Mononuclear cell (primary cell): ENCODE data around the gene SLC1A2. TPM values are rescaled to one million over a fixed set of nuclear protein-coding genes. Genes with fewer than 3 reads are reported as not detected.

Experiments
- H3K27me3 ChIP-seq: 2 replicates; pipeline ENCODE4 v1.6.0; 2011; ENCODE audit warnings: low read length, control low read depth; ENCODE audit not compliant: insufficient read depth
- H3K4me1 ChIP-seq: 2 replicates; pipeline ENCODE4 v1.5.1; 2011; ENCODE audit warnings: mild to moderate bottlenecking, low read length, control low read depth; ENCODE audit not compliant: insufficient read depth
- H3K4me3 ChIP-seq: 2 replicates; pipeline ENCODE4 v1.5.1; 2011; ENCODE audit warnings: mild to moderate bottlenecking, low read length, moderate library complexity
- H3K9me3 ChIP-seq: 2 replicates; pipeline ENCODE4 v1.5.1; 2011; ENCODE audit warnings: low read depth, mild to moderate bottlenecking, control low read depth, low read length
- total RNA-seq: library from RNA; depleted of rRNA; stranded (reverse); fragments of >200 nt; gene quantifications from one replicate; pipeline ENCODE4 v1.2.3, GENCODE V29; 2012

The SLC1A2 gene
- total RNA-seq, 1 donor = 2.0 TPM

DNA sequence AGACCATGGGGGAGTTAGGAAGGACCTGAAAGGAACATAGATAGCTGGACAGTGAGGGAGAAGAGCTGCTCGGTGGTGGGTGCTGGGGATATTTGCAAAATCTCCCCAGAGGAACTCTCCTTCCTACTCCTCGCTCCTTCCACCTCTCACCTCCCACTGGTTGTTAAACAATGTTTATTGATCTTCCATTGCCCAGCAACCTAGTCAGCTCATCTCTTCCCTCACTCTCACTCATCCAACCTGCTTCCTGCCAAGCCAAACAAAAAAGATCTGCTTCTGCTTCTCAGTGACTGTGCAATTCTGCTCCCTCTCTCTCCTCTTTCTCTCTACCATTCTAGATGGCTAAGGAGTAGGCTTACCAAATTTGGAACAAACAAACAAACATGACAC lies 115.0 kb downstream of the SLC1A2 start:
- H3K4me1 ChIP-seq = peaks cover 59% of the 10 kb centered on the region

DNA sequence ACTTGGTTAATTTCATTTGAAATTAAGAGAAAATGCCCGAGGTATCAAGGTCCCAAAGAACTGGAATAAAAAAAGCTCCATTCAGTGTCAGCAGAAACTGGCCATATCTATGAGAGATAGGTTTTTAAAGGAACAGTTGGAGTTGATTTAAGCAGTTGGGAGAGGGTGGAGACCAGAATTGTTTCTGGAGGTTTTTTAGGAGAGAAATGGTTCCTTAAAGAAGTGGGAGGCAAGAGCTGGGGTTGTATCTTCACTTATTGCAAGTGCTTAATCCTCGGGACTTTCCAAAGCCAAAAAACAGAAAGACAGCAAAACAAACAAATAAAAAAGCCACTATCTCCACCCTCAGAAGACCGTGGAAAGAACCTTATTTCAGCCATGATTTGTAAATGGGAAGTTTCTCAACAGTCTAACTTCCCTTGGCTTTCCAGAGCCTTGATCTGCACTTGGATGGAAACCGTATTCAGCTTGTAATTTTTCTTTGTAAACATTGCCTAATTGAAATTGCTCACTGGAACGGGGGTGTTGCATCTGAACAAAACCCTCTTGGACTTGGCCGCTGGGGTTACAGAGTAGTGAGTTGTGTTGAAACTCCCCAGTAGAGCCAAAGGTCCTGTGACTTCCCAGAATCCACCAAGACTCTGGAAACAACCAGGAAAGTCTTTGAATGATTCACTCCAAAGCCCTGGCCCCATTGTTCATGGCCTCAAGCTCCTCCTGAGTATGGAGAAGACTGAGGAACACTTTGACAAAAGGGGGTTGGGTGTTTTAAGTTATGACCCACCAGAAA lies 115.6 kb downstream of the SLC1A2 start:
- Histone ChIP-seq H3K4me3 (no peak overlapping the region), H3K4me1 (peaks cover 53% of the 10 kb centered on the region), H3K9me3 (no peaks in the 10 kb centered on the region), H3K27me3 (no peaks in the 10 kb centered on the region)

More for the DNA sequence above, 115.0 kb downstream of the SLC1A2 start:
- Histone ChIP-seq H3K4me3 (no peak overlapping the region), H3K27me3 (no peaks in the 10 kb centered on the region), H3K9me3 (no peaks in the 10 kb centered on the region)

DNA sequence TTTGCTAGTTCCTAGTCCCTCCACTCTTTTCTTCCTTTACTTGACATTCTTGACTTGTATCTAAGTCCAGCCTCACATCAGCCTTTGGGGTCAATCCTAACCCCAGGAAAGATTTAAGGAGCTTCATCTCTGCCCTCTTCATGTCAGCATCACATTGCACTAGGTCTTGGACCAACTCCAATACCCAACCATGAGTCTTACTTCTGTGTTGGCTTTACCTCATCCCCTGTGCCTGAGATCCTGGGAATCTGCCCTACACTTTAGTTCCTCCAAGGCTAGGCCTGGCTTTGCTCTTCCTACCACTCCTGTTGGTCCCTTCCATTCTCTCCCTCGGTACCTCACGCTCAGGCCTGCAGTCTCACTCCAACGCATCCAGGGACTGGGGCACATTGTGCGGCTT lies 117.0 kb downstream of the SLC1A2 start:
- H3K4me3 ChIP-seq = no peak overlapping the region

DNA sequence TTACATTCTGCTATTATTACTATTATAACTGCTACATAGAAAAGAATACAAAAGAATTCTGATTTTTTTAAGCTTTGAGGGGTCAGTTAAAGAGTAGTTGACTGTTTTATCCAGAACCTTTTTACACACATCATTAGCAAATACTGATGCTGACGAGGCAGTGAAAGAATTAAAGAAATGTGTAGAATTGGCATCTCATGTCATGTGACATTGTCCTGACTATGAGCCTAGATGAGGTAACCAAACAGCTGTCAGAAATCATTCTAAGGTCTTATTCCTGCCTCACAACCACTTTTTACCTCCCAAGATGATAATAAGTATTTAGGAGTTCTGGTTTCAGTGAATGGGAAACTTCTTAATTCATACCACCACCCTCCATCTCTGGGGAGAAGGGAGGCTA lies 121.0 kb downstream of the SLC1A2 start:
- Histone ChIP-seq H3K4me3 (no peak overlapping the region), H3K4me1 (peaks cover 11% of the 10 kb centered on the region), H3K9me3 (no peaks in the 10 kb centered on the region), H3K27me3 (no peaks in the 10 kb centered on the region)

More for the DNA sequence above, 117.0 kb downstream of the SLC1A2 start:
- H3K27me3 ChIP-seq = no peaks in the 10 kb centered on the region
- peaks cover 39% of the 10 kb centered on the region for H3K4me1 ChIP-seq
- no peaks in the 10 kb centered on the region for H3K9me3 ChIP-seq

DNA sequence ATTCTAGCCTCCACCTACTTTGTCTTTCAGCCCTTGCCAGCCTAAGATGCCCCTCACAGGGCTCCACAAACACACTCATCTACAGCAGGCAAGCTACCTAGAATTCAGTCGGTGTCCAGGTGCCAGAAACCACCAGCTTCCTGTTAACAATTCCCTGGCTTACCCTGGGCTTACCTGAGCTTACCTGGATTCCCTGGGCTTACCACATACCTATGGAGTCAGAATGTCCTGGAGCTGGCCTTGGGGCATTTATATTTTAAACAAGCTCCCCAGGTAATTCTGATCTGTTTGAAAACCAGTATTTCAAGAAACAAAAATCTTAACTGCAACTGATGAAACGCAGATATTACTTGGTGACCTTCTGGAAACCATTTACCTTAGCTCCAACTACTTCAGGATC lies 123.6 kb downstream of the SLC1A2 start:
- H3K9me3 ChIP-seq = no peaks in the 10 kb centered on the region
- no peak overlapping the region for H3K4me3 ChIP-seq
- H3K4me1 ChIP-seq = no peaks in the 10 kb centered on the region
- no peaks in the 10 kb centered on the region for H3K27me3 ChIP-seq

DNA sequence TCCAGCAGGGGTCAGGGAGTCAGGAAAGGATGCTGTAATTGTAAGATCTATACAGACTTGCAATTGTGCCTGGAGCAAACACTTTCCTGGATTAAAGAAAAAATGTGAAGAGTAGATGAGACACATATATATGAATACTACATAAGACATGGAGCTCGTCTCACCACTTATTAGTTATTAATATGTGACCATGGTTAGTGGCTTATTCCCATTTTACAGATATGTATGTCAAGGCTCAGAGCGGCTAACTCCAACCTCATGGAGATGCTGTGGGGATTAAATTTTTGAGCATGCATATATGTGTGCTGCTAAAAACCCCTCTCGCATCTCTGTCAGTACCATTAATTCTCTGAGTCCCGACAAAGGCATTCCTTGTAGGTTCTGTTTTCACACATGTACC lies 125.7 kb downstream of the SLC1A2 start:
- Histone ChIP-seq H3K9me3 (no peaks in the 10 kb centered on the region), H3K4me1 (peaks cover 4% of the 10 kb centered on the region), H3K4me3 (no peak overlapping the region), H3K27me3 (no peaks in the 10 kb centered on the region)

DNA sequence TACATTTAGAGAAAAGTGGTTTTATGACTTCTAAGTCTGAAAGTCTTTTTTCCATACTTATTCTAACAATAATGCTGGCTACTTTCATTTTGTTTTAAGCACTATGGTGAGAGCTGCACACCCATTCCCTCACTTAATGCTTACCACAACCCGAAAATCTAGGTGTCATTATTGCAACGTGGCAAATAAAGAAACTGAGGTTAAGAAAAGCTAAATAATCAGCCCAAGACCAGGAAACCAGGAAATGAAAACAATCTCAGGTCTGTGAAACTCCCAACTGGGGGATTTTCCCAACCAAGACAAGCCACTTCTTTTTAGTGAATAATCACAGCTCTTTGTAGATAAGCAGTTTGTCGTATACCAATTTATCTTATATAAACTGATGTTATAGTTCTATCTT lies 126.3 kb downstream of the SLC1A2 start:
- Histone ChIP-seq H3K9me3 (no peaks in the 10 kb centered on the region), H3K27me3 (no peaks in the 10 kb centered on the region), H3K4me3 (no peak overlapping the region), H3K4me1 (peaks cover 4% of the 10 kb centered on the region)

DNA sequence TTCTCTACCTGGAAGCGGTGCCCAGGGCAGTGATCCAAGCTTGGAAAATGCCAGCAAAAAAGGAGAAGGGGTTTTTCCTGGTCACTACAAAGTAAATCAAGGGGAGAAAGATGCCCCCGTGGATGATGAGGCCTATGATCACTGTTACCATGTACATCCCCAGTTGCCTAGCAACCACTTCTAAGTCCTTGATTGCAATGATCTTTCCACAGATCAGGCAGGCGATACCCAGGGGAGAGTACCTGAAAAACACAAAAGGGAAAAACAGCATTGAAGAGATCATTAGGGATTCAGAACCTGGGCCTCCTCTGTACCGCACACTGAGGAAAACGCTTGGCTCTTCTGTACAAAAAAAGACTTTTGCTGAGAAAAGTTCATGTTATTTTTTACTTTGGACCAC lies 127.1 kb downstream of the SLC1A2 start:
- Histone ChIP-seq H3K27me3 (no peaks in the 10 kb centered on the region), H3K9me3 (no peaks in the 10 kb centered on the region), H3K4me1 (peaks cover 4% of the 10 kb centered on the region), H3K4me3 (no peak overlapping the region)

DNA sequence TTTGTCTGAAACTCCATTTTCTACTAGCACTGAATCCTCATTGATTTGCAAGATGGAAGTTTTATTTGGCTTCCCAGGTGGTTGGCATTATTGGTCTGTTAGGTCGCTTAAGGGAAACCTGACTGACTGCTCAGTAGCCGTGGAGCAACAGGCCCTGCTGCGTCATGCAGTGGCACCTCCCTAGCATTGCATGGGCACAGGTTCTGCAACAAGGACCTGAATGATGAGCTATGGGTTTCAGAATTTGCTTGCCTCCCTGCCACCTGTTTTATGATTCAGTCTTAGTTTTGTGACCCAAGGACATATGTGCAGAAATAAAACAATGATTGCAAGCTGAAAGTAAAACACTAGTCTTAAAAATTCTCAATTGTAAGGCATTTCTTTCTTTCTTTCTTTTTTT lies 128.5 kb downstream of the SLC1A2 start:
- H3K9me3 ChIP-seq = no peaks in the 10 kb centered on the region
- no peaks in the 10 kb centered on the region for H3K27me3 ChIP-seq
- H3K4me3 ChIP-seq = no peak overlapping the region
- H3K4me1 ChIP-seq = peaks cover 4% of the 10 kb centered on the region

DNA sequence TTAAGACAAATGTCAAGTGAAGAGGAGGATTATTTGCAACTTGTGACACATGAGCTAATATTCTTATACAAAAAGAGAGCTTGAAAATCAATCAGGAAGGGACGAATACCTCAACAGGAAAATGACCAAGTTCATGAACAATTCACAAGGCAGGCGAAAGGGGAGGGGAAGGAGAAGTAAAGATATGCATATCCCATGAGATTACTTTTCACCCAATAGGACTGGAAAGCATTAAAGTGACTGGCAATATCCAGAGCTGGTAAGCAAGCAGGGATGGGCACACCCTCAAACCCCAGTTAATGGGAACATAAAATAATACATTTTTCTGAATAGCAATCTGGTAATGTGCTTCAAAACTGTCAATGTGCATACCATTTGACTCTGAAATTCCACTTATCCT lies 129.5 kb downstream of the SLC1A2 start:
- no peaks in the 10 kb centered on the region for H3K27me3 ChIP-seq
- no peaks in the 10 kb centered on the region for H3K9me3 ChIP-seq
- peaks cover 4% of the 10 kb centered on the region for H3K4me1 ChIP-seq
- H3K4me3 ChIP-seq = no peak overlapping the region

DNA sequence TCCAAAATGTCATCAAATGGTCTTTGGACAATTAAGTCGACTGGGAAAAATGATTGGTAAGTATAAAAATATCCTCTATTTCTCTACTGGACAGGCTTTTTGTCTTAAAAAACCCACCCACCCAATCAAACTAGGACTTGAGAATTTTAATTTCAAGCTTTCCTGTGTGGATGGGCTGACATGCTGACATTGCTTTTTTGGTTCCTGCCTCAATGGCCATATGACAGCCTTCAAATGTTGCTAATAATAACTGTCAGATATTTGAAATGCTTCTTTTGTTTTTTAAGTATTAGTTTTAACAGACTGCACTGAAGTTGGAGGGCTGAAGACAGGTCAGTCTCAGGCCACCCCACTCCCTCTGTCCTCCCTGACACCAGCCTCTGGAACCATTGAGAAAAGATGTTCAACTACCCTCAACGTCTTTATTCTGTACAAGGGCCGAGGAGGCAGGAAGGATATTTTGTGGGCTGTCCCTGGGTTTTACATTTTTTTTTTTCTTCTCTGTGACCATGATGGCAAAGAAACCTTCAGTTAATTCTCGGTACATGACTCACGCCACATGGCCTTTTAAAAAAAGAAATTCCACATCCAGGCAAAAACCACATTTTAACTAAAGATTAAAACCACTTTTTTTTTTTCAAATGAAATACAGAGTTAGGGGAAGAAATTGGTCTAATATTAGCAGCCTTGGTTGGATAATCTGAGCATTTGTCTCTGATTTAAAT lies 130.4 kb downstream of the SLC1A2 start:
- H3K4me3 ChIP-seq = no peak overlapping the region
- H3K9me3 ChIP-seq = no peaks in the 10 kb centered on the region
- peaks cover 4% of the 10 kb centered on the region for H3K4me1 ChIP-seq
- no peaks in the 10 kb centered on the region for H3K27me3 ChIP-seq

DNA sequence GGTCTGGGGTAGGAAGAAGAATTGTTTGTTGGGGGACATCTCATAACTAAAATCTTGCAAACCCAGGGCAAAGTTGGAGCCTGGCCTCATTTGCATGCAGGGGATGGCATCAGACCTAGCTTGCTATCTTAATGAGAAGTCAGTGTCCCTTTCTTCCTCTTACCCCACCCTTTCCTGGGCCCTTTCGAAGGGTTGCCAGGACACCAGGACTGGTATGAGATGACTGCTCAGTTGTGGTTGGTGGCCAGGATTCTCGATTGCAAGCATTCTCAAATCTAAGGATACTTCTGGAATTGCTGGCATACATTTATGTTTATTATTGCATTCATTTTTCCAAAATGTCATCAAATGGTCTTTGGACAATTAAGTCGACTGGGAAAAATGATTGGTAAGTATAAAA lies 131.0 kb downstream of the SLC1A2 start:
- H3K4me3 ChIP-seq = no peak overlapping the region
- no peaks in the 10 kb centered on the region for H3K27me3 ChIP-seq
- H3K9me3 ChIP-seq = no peaks in the 10 kb centered on the region
- H3K4me1 ChIP-seq = peaks cover 4% of the 10 kb centered on the region

DNA sequence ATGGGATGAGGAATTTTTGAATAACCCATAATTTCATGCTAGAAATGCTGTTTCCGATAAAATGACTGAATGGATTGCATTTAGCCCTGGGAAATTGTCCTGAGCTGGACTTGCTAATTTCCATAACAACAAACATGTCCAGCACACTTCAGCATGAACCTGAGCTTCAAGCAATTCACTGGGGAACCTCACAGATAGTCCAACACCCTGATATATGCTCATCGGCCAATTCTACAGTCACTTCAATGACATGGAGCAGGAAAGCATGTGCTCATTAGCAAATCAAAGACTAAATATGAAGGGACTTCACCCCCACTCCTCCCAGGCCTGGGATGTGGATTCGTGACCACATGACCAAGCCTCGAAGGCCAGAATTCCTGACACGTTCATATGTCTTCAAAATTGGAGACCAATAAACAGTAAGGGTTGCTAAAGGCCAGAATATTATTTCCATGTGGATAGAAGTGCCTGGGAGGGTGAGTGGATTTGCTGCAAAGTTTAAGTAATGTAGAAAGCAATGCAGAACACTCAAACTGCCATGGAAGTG lies 131.9 kb downstream of the SLC1A2 start:
- Histone ChIP-seq H3K4me3 (no peak overlapping the region), H3K4me1 (peaks cover 4% of the 10 kb centered on the region), H3K9me3 (no peaks in the 10 kb centered on the region), H3K27me3 (no peaks in the 10 kb centered on the region)

DNA sequence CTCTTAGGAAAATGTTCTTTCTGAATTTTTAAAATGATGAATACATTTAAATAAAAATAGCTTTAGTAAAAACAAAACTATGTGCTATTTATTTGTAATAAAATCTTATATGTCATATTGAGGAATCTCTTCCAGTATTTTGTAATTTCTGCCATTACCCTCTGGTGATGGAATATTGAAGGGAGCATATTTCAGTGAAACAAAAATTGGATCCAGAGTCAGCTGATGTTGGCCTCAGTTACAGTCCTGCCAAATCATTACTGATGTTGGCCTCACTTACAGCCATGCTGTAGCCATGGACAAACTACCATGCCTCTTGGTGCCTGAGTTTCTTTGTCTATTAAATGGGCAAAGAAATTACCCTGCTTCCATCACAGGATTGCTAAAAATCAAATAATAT lies 133.2 kb downstream of the SLC1A2 start:
- H3K4me1 ChIP-seq = peaks cover 4% of the 10 kb centered on the region
- no peaks in the 10 kb centered on the region for H3K27me3 ChIP-seq

DNA sequence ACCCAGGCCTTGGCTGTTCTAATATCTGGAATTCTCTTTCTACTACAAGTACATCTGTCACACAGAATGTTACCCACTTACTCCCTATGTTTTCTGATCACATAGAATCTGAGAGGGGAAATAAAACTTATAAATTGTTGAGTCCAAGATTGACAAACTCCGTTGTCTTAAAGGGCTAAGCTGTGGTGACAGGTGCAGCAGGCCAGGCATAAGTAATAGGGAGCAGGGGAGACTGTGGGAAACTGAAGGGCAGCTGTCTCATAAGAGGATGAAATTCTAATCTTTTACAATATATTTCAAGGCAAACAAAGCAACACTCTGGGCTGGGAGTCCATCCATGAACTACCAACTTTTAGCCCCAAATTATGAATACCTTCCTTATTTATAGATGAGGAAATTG lies 133.9 kb downstream of the SLC1A2 start:
- no peak overlapping the region for H3K4me3 ChIP-seq
- no peaks in the 10 kb centered on the region for H3K27me3 ChIP-seq
- peaks cover 4% of the 10 kb centered on the region for H3K4me1 ChIP-seq
- no peaks in the 10 kb centered on the region for H3K9me3 ChIP-seq

More for the DNA sequence above, 133.2 kb downstream of the SLC1A2 start:
- Histone ChIP-seq H3K9me3 (no peaks in the 10 kb centered on the region), H3K4me3 (no peak overlapping the region)
